ENCODE measurements around the gene SYNE3. TPM values are rescaled to one million over a fixed set of nuclear protein-coding genes. Genes with fewer than 3 reads are reported as not detected.

SYNE3 gene
- total and polyA plus RNA-seq, 2 of the 8 experiments (the other 6 are each of a cell fraction or from before 2014, with no cell fraction given): under 0.01 TPM; not detected in 1

DNA sequence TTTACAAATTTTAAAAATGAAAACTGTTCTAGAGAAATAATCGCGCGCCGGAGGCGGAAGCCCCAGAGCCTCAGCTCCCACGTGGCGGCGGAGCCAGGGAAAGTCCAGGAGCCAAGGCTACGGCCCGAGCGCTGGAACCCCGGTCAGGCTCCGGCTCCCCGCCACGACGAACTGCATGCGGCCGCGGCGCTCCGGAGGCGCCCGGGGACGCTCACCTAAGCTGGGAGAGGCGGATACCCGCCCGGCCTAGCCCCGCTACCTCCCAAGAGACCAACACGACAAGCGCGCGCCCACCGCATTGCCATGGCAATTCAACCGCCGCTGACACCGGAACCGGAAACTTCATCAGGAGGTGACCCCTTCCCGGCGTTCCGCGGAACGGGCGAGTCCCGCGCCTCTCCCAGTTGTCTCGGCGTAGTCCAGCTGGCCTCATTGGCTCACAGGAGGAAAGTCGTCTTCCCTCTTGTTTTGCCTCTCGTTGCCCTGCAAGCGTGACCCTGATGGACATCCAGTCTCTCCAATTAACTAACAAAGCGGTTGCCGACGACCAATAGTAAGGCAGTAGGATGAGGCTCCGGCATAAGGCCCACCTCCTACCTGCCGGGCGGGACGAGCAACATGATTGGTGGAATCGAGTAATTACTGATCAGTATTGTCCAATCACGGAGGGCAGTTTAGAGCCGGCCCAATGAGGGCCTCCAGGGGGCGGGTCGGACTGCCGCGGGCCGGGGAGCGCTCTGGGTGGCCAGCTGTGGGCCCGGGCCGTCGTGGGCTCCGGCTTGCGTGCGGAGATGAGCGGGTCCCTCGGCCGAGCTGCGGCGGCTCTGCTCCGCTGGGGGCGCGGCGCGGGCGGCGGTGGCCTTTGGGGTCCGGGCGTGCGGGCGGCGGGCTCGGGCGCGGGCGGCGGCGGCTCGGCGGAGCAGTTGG is 18.1 kb upstream of the SYNE3 start, which contains the start of gene GLRX5:
Gene GLRX5 (plus strand): TSS at position 752 of the 927 bp plus-strand sequence. CDS start 40 bp downstream, at position 792.
- WGBS, 2 experiments (ENCODE audit: extremely low coverage in 1 of 2, insufficient coverage in 1 of 2, insufficient read length in 1 of 2, insufficient replicate concordance in 2 of 2, low coverage in 1 of 2, low lambda C conversion rate in 2 of 2, missing lambda C conversion rate in 1 of 2): 2% methylated on average over 79 of the region's 97 CpGs; no CpG with 5 or more reads in 1 of the 2 experiments
- Histone ChIP-seq H2BK5ac (ENCODE audit: low read depth, low read length) (no peak within 1 kb of the TSS; the same call in none of the 2 replicates), H3K18ac (ENCODE audit: extremely low read depth, low read length) (no peak within 1 kb of the TSS), H2AK5ac (ENCODE audit: low read depth, low read length) (no peak within 1 kb of the TSS), H3K79me1 (ENCODE audit: low read depth, low read length) (peaks cover 19% of the 10 kb centered on the region), H3K4me1 (replicated peaks in 1 of 4; ENCODE audit: control insufficient read depth in 3 of 4, insufficient read depth in 4 of 4, low read length in 3 of 4) (peaks cover 2 to 19% (median 3%) of the 10 kb centered on the region in 4 experiments), H3K79me2 (ENCODE audit: control insufficient read depth in 1 of 2, insufficient read depth in 2 of 2, low read length in 2 of 2) (peaks cover 28 to 89% of the 10 kb centered on the region in 2 experiments), H3K23me2 (ENCODE audit: low read depth, low read length) (peaks cover 16% of the 10 kb centered on the region; the same call in 1 of the 2 replicates), H2BK120ac (replicated peaks; ENCODE audit: low read depth, low read length) (no peak within 1 kb of the TSS), H2AFZ (ENCODE audit: low read length) (no peak within 1 kb of the TSS), H3K27ac (ENCODE audit: low read depth, low read length) (peak within 1 kb of the TSS; percentile 80), H3K23ac (ENCODE audit: insufficient read length) (no peak within 1 kb of the TSS), H4K91ac (replicated peaks; ENCODE audit: insufficient read length, low read length) (no peak within 1 kb of the TSS), H3K14ac (ENCODE audit: insufficient read length) (peak within 1 kb of the TSS; percentile 37), H3K4me2 (ENCODE audit: insufficient read depth in 1 of 2, low read depth in 2 of 2, low read length in 2 of 2) (peak within 1 kb of the TSS; percentile 96 to 98), H3K9ac (replicated peaks in 1 of 4; ENCODE audit: extremely low read depth in 1 of 4, low read depth in 3 of 4, low read length in 3 of 4) (peak within 1 kb of the TSS; percentile 68 to 97 (median 78)), H3K27me3 (replicated peaks in 1 of 4; ENCODE audit: control insufficient read depth in 3 of 4, extremely low read depth in 1 of 4, insufficient read depth in 3 of 4, low read length in 3 of 4) (no peaks in the 10 kb centered on the region), H4K8ac (ENCODE audit: extremely low read depth, insufficient read depth, low read length) (peak within 1 kb of the TSS; percentile 64), H2BK15ac (ENCODE audit: low read length) (no peak within 1 kb of the TSS), H3K56ac (replicated peaks; ENCODE audit: insufficient read length, low read depth, low read length) (peak within 1 kb of the TSS; percentile 56), H4K5ac (ENCODE audit: insufficient read length, low read depth, low read length) (no peak within 1 kb of the TSS), H3K9me3 (ENCODE audit: insufficient read depth in 2 of 2, low read depth in 1 of 2, low read length in 1 of 2) (no peaks in the 10 kb centered on the region), H4K20me1 (replicated peaks in 1 of 2; ENCODE audit: control insufficient read depth in 1 of 2, insufficient read depth in 2 of 2, low read length in 2 of 2) (peaks cover 41 to 48% of the 10 kb centered on the region in 2 experiments), H2BK20ac (ENCODE audit: low read length) (no peak within 1 kb of the TSS), H2BK12ac (ENCODE audit: low read depth, low read length) (no peak within 1 kb of the TSS), H3K4ac (replicated peaks; ENCODE audit: insufficient read length, low read depth, low read length) (no peak within 1 kb of the TSS), H3K4me3 (ENCODE audit: extremely low read depth in 1 of 4, insufficient read depth in 2 of 4, low read depth in 3 of 4, low read length in 4 of 4) (peak within 1 kb of the TSS; percentile 57 to 98 (median 90)), H3K36me3 (ENCODE audit: control insufficient read depth in 2 of 4, insufficient read depth in 4 of 4, low read length in 3 of 4) (peaks cover 0 to 12% (median 2%) of the 10 kb centered on the region in 4 experiments; a peak in 2 of 8 replicates)
- POLR2A ChIA-PET (ENCODE audit: partially characterized antibody): interaction anchor here (0.6 to 2.5 kb wide), 10 partner anchors 9 to 844 kb away, joined by 3 to 7 read pairs (median 4); no protein-coding TSS in a partner anchor
- peak; percentile 94 to 97 for DNase-seq (ENCODE audit: low read depth in 1 of 2, low spot score in 2 of 2)
- FAIRE-seq: peak; percentile 88
- CTCF ChIA-PET (ENCODE audit: partially characterized antibody): interaction anchor here (0.8 to 1.8 kb wide), 8 partner anchors 11 to 340 kb away, joined by 3 to 5 read pairs (median 3); no protein-coding TSS in a partner anchor
- no peak for TF ChIP-seq NRF1 (IDR thresholded peaks at IDR 0.05; ENCODE audit: low read depth, low read length)
- peak; percentile 28 to 66 for TF ChIP-seq POLR2A (IDR thresholded peaks at IDR 0.05; ENCODE audit: control extremely low read depth in 1 of 2, low read depth in 2 of 2, low read length in 2 of 2)
- no peak for TF ChIP-seq CBX8 (IDR thresholded peaks at IDR 0.05; ENCODE audit: borderline replicate concordance, low read depth, low read length)
- no peak for TF ChIP-seq EZH2 (IDR thresholded peaks at IDR 0.05; ENCODE audit: low read depth, low read length, severe bottlenecking)
- TF ChIP-seq CEBPB (IDR thresholded peaks at IDR 0.05; ENCODE audit: low read depth, low read length): no peak
- TF ChIP-seq TEAD4 (IDR thresholded peaks at IDR 0.05; ENCODE audit: low read depth, low read length): no peak
- TF ChIP-seq CBX5 (IDR thresholded peaks at IDR 0.05; ENCODE audit: low read depth, low read length): no peak
- peak; percentile 69; the same call in 1 of the 2 replicates for TF ChIP-seq RBBP5 (IDR thresholded peaks at IDR 0.05; ENCODE audit: borderline replicate concordance, low read depth, low read length)
- TF ChIP-seq ZNF274 (IDR thresholded peaks at IDR 0.05; ENCODE audit: borderline replicate concordance, extremely low read depth, low read length): no peak
- peak; percentile 17; the same call in 1 of the 2 replicates for TF ChIP-seq SIX5 (IDR thresholded peaks at IDR 0.05; ENCODE audit: low read depth, low read length)
- no peak for TF ChIP-seq YY1 (IDR thresholded peaks at IDR 0.05; ENCODE audit: low read depth, low read length)
- no peak for TF ChIP-seq GTF2F1 (IDR thresholded peaks at IDR 0.05; ENCODE audit: borderline replicate concordance, low read depth, low read length)

Data from H1 (cell line).